Hematopoietic multipotent progenitor cell treated with erythropoietin and hydrocortisone succinate and interleukin-3 and kit ligand, for 4 days (in vitro differentiated cells): ENCODE data around the gene CACNA2D1.
"Not testable (repeated sequence)": the region's sequence is repeated elsewhere in the genome, so short reads cannot be mapped to it uniquely, and the experiment has no call there.

Experiments used
- DNase-seq: peaks from one replicate; pipeline ENCODE4 v3.0.0-alpha.2; 2015

The CACNA2D1 gene

DNA sequence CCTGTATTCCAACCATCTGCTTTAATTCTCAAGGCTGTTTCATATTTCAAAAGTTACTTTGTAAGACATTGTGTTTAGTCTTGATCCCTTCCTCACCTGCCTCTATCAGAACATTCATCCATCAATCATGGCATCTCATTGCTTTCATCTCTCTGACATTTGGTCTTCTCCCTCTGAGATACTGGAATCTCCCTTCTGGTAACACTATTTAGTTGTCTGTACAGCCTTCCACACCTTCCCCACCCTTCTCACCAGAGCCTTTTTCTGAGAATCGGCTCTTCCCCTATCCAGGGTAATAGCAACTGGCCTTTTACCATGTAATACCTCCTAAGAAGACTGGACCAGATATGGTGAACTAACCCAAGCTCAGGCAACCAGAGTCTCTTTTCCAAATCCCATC is 10.1 kb downstream of the CACNA2D1 start:
- no peak for DNase-seq

DNA sequence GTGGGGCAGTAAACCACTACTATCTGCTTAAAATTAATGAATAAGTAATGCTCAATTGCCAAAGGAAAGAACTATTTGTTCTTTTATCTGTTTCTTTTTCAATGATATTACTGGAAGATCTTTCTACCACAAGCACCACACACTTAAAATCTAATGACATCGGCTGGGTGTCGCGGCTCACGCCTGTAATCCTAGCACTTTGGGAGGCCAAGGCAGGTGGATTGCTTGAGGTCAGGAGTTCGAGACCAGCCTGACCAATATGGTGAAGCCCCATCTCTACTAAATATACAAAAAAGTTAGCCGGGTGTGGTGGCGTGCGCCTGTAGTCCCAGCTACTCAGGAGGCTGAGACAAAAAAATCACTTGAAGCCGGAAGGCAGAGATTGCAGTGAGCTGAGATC is 10.8 kb downstream of the CACNA2D1 start:
- DNase-seq, result not testable (repeated sequence)

DNA sequence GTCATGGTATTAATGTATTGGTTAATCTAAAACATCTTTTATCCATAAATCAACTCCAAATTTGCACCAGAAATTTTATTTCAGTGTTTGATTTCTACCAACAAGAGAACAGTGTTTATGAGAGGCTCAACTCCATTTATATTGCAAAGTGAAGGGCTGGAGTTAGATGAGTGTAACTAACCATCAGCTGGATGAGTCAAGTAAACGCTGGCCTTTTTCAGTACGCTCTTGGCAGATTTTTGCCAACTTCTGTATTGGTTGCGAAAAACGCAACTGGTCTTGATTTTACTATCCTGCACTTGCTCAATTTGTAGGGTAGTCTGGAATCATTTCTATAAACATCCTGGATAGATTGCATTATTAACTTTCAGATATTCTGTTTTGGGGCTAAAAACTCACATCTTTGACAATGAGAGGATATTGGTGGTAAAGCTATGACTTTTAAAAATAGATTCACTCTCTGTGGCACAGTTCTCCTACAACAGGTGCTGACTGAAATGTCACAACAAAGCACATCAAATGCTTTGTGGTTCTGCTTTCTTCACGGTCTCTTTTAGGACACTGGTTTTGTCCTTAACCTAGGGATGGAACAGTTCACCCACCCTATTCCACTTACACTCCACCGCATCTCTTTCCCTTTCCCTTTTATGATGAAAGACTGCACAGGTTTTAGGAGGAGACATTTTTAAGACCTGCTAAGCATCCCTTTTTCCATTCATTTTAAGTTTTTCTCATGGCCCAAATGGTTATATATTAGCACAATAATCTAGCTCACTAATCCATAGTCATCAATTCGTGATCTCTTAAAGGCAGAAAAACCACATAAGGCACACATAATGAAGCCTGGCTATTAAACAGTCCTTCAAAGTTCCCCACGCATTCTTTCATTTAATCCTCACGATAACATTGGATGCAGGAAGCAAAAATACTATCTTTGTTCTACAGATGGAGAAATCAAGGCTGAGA is 12.8 kb downstream of the CACNA2D1 start:
- no peak for DNase-seq

DNA sequence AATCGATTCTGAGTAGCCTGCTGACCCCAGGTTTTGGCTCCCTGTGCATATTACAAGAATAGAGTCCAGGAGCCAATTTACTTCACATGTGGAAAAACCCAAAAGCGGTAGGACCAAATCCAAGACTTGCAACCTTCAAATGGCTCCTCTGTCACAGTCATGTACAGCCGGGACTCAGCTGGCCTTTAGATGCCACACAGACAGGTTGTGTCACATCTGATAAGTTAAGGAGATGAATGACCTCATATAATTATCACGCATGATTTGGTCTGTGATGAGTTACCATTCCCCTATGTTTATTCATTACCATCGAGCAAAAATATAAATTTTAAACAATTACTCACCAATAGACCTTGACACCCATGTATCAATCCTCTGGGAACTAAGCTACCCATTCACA is 14.2 kb downstream of the CACNA2D1 start:
- DNase-seq, result no peak

DNA sequence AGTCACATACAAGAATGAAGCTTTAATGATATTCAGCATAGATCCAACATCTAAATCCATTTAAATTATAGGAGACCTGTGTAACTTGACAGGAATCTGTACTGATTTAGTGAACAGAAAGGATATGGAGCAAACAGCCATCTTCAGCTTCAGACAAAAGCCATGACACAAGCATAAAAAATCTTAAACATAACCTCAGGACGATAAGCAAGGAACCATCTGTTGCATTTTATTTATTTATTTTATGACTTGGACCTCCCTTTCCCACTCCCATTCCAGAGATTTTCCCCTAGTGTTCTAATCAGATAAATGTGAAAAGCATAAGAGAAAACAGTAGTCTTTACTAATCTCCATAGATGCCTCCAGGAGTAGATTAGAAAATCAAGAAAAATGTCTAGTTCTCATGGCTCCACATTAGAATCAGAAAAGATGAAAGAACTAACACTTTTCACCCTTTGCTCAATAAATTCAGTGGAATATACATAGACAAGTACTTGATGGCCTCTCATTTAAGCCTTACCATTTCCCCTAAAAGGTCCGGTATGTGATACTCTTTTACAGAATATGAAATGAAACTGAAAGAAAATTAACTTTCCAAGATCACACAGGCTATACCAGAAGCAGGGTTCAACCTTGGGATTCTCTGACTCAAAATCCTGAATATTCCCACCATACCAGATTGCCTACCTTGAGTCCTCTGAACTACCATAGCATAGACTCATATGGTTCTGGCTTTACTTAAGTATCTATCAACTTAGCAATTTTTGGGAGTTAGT is 15.2 kb downstream of the CACNA2D1 start:
- no peak for DNase-seq

DNA sequence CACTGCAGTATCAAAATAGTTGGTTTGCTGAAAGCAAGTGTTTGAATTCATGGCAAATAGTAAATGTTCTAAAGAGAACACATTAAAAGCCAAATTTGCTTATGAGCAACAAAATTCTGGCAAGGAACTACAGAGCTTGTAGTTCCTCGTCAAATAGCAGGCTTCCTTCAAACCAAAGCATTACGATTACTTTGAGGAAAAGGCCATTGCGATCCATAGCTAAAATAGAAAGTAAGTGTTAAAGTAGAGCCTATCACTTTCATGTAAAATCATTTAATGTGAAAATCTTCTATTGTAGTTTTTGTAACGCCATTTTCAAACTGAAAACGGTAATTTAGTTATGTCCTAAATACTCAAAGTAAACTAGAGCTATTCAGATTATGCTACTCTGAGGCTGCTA is 20.1 kb downstream of the CACNA2D1 start:
- DNase-seq, result no peak

DNA sequence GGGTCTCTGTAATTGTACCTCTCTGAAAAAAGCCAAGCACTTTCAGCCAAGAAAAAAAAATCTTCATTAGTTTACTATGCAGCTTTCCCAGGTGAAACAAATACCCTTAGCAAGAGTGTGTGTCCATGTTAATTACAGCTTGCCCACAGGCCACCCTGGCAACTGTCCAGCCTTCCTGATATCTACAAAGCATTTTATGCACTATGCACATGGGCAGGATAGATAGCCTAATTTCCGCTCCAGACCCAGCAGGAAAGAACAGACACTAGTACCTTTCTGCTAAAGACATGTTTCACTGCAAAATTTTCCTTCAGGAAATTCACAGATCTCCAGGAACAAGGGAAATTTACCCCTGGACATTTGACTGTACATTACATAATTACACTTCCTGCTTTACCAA is 24.4 kb downstream of the CACNA2D1 start:
- peak; percentile 25 for DNase-seq

DNA sequence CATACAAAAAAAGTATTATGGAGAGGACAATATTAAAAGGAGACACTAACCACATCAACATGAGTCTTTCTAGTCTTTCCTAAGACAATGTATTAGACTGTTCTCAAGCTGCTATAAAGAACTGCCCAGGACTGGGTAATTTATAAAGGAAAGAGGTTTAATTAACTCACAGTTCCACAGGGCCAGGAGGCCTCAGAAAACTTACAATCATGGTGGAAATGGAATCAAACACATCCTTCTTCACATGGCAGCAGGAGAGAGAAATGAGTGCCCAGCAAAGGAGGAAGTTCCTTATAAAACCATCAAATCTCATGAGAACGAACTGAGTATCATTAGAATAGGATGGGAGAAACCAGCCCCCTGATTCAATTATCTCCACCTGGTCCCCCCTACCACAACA is 25.7 kb downstream of the CACNA2D1 start:
- DNase-seq, result no peak

DNA sequence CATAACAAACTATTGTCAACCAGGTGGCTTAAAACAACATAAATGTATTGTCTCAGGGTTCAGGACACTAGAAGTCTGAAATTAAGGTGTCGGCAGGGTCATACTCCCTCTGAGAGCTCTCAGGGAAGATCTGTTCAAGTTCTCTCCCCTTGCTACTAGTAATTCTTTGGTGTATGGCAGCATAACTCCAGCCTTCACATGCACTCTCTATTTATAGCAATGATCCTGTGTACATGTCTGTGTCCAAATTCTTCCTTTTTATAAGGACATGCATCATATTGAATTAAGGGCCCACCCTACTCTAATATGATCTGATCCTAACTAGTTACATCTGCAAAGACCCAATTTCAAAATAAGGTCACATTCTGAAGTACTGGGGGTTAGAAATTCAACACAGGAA is 27.2 kb downstream of the CACNA2D1 start:
- no peak for DNase-seq

DNA sequence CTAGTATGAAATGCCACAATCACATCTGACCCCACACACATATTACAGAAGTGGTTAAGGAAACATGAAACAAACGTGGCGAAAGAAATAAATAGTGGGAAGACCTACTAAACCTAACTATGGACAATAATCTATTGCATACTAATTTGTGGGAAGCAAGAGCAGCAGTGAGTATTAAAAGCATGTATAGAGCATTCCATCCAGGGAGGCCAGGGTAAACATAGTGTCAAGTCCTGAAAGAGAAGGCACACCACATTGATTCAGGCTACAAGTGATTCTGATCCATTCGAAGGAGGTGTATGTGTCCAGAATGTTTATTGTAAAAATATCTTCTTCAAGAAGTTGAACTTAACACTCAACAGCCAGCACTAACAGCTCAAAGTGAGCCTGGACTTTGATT is 29.2 kb downstream of the CACNA2D1 start:
- no peak for DNase-seq

DNA sequence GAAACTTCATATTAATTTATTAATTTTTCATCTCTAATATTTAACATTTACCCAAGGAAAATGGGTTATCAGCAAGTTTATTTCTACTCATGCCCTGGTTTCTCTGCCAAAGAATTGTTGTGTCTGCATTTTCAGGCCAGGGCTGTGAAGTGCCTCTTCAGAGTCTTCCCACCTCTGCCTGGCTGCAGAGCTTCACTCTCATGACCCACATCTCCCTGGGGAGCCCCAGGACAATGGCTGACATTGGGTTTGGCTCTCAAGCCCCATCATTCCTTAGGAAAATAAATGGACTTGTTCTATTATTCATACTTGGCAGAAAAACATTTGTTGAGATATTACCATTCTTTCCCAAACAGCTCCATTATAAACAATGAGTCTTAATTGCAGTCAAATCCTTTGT is 30.3 kb downstream of the CACNA2D1 start:
- no peak for DNase-seq

DNA sequence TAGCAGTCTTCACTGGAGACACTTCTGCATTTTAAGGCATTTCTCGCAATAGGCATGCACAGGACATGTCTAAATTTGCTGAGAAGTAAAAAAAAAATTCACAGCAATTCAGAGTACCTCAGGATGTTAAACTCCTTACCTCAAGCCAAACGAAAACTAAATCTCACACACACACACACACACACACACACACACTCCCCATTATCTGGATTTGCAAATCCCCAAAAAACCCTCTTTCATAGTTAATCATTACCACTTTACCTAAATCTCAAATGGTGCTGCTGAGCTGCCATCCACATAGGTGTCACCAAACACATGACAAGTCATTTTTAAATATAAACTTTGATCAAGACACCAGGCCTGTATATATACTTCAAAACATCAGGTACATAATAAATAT is 31.8 kb downstream of the CACNA2D1 start:
- DNase-seq, result no peak

DNA sequence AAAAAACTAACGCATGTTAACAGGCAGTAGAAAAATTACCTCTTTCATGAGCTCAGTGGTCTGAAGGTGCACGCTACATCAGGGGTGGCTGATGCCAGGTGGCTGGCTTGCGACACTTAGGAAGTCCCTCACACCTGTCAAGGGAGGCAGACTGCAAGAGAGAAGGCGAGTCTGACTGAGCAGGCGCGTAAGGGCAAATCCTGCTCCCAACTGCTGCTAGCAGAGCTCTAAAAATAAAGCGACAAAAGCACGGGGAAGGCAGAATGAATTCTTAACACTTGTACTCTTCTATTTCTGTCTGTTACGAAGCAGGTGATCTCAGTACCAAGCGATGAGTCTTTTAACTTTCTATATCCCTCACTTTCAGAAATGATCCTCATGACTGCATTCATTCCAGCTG is 33.1 kb downstream of the CACNA2D1 start:
- DNase-seq, result no peak

DNA sequence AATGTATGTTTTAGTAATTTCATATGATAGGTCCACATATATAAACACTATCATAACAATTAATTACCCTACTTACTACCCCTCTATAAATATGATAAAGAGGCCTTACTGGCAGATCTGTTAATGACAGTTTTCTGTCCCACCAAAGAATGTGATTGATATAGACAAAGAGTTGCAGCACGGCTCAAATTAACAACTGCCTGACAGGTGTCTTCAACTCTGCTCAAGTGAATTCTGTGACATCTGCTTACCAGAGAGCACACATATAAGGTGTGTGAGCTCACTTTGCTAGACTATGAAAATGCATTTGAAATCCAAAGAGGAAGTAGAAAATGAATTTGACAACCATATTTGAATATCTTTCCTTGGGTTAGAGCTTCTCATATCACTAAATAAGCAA is 36.6 kb downstream of the CACNA2D1 start:
- DNase-seq, result no peak

DNA sequence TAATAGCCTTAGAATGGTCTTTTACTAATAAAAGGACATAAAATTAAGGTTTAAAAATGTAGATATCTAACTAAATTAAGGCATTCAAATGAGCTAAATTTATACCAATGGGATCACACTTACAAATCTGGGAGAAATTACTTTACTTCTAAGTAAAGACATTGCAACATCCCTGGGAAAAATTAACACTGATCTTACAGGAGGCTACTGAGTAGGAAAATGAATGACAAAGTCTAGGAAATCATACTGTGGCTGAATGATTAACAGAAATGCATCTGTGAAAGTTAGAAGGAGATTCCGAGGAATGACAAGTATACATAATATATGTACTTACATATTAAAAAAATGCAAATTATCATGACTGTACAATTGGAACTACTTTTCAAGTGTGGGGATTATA is 38.3 kb downstream of the CACNA2D1 start:
- DNase-seq, result no peak

DNA sequence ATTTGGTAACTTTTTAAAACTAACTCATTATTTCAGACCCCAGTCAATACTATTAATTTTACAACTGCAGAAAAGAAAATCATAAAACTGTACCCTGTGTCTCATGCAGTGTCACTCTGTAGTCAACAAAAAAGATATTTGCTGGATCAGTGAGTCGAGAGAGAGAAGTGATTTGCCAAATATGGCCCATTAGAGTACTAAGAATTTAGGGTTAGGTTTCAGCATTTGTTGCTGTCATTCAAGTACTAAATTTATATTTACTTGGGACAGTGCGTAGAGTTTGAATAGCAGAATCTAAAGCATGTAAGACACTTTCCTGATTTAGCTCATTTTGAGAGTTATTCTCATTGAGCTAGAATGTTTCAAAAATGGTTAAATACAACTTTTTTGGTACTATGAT is 38.9 kb downstream of the CACNA2D1 start:
- DNase-seq, result no peak

DNA sequence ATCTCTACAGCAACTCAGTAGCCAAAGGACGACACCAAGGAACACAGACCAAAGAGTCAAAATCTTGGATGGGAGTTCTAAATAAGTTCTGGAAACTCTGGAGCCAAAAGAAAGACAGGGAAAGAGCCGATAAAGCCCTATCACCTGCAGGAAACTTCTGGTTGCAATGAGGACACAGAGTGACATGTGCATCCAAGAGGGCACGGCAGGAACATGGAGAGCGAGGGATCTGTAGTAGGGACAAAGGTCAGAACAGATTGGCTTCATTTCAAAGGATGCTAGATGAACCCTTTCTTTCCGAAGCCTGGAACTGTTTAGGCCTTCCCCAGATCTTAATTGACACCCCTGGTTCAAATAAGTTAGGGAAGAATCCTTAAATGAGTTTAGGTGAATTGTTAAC is 39.5 kb downstream of the CACNA2D1 start:
- no peak for DNase-seq

DNA sequence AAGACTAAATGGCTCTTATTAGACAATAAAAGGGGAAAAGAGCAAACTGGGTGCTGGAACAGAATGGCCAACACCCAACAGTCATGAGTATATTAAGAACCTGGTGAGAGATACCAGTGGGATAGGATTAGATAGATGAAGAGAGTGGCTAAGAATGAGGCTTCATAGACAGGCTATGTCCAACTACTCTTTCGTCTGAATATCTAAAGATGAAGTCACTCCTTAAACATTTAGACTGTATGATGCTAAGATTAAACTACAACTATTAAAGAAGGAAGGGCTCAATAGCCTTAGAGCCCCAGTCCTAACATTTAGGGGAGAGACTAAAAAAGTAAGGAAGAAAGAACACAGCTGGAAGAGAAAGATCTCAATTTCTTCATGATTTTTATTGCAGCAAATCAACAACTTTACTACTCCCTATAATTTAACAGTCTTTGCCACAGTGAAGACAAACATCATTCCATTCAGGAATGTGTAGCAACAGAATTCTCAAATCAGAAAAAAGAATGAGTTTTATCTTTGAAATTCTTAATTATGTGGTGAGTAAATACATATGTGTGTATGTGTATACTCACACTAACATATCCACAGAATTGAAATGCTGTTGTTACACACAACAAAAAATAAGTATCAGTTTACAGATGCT is 45.6 kb downstream of the CACNA2D1 start:
- DNase-seq, result no peak

DNA sequence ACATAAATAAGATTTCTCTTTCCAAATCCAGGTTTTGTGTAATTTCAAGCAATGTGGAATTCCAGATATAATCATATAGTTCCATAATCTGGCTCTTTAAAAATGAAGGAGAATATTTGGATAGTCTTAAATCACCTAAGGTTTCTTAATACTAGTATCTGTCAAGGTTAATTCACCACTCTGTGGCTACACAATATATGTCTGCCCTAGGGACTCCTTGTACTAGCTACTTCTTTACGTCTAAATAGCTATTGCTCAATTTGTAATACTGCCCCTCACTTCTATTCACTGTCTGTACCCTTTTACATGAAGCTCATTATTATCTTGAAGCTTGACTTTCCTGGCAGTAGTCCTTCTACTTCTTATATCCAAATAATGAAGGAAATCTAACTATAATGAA is 47.2 kb downstream of the CACNA2D1 start:
- DNase-seq, result no peak

DNA sequence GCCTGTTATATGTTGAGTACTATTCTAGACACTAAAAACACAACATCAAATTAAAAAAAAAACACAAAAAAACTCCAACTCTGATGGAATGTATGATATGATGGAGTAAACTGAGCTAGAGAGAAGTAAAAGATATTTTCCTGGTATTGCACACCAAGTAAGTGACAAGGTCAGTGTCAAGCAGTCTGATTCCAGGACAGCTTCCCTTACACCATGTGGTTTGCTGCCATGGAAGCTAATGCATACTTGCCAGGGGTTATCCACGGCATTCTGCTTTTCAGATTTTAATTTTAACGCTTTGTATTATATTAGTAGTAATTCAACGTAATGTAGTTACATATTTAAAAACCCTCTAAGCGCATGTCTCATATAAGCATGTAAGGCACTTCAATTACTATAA is 48.4 kb downstream of the CACNA2D1 start:
- DNase-seq, result no peak

DNA sequence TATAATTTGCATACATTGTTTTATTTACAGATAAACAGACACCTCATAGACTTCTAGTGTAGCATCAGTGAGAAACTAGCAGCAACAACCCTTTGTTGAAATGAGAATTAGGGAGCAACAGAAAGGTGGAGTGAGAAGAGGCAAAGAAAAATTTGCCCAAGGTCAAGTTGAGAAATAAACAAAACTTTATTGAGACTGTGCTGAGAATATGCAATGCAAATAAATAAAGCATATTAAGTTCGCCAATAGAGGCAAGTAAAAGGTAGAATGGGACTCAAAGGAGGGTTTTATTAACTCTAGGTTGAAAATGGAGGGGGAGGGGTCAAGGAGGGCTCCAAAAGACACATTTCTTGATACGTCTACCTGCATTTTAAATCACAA is 49.7 kb downstream of the CACNA2D1 start:
- DNase-seq, result no peak

DNA sequence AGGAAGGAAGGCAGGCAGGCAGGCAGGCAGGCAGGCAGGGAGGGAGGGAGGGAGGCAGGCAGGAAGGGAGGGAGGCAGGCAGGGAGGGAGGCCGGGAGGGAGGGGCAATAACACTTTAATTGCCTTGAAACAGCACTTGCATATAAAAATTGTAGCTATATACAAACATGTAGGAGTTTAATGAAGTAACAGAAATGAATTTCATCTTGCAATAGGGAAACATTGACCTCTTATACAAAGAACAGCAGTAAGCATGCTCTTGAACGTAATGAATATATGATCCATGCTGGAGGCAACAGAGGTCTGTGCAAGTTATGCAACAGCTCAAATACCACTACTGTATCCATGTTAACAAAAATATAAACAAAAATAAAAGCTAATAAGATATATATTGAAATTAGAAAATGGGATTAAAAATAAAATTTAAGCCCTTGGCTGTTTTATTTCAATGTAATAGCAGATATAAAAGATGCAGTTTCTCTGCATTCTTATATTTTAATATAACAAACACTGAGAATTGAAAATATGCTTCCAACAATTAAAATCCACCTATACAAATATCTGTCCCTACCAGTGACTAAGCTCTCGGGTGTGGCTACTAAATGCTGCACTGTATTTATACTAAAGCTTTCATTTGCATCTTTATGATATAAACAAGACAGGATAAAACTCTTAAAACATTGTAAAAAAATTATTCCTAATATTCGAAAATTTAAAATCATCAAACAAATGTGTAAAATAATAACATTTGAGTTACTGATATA is 50.3 kb downstream of the CACNA2D1 start:
- no peak for DNase-seq

DNA sequence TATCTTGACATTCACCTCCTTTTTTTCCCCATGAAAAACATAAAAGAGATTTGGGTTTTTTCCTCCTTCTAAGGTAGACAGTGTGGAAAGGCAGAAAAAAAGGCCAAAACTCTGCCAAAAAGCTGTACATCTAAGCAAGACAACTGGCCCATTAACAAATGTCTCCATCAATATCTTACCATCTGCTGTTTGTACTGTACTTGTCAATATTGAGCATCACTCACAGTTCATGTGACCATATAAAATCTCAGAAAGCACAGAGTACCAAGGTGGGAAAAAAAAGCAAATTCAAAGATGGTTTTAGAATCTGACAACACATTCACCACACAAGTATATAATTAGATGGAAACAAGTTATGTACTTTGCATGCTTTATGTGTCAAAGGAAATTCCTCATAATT is 52.6 kb downstream of the CACNA2D1 start:
- no peak for DNase-seq
